ENCODE data around the gene MRTFA. TPM values are rescaled to one million over a fixed set of nuclear protein-coding genes. Genes with fewer than 3 reads are reported as not detected.
A peak's percentile ranks its signal among the peaks of the same experiment; 100 is the strongest.

MRTFA gene
- total and polyA plus RNA-seq, 9 of the 15 experiments (the other 6 are each of a cell fraction or from before 2014, with no cell fraction given): 0.84 to 21.1 (median 3.7) TPM

GRCh38 chr22:40552070-40552469 is 84.4 kb downstream of the MRTFA start (continued):
- TF ChIP-seq REST (IDR thresholded peaks at IDR 0.05; ENCODE audit: borderline replicate concordance): peak; percentile 88
- no peak for TF ChIP-seq REST (CRISPR knock-in tag; IDR thresholded peaks at IDR 0.05; ENCODE audit: low read depth)
- no peak for TF ChIP-seq EWSR1 (IDR thresholded peaks at IDR 0.05; ENCODE audit: borderline replicate concordance, low read depth, partially characterized antibody)
- no peak for TF ChIP-seq PKNOX1 (IDR thresholded peaks at IDR 0.05)
- TF ChIP-seq KAT7 (CRISPR knock-in tag; IDR thresholded peaks at IDR 0.05; ENCODE audit: borderline replicate concordance): no peak
- peak in 1 of 2 experiments; percentile 85; a peak in 2 of 4 replicates for TF ChIP-seq ARNT (IDR thresholded peaks at IDR 0.05)
- no peak for TF ChIP-seq ELF4 (CRISPR knock-in tag; IDR thresholded peaks at IDR 0.05)
- TF ChIP-seq TAF1 (IDR thresholded peaks at IDR 0.05; ENCODE audit: control insufficient read depth, extremely low read depth, insufficient read depth, low read length, severe bottlenecking): no peak
- TF ChIP-seq LCOR (CRISPR knock-in tag; IDR thresholded peaks at IDR 0.05): 0 out of 2 replicates have a peak, but pooled peaks have one; percentile 39
- TF ChIP-seq POLR3G (IDR thresholded peaks at IDR 0.05; ENCODE audit: extremely low read depth, insufficient read length, insufficient replicate concordance): no peak
- TF ChIP-seq KDM5B (IDR thresholded peaks at IDR 0.05; ENCODE audit: insufficient replicate concordance, low read depth, low read length): no peak
